Measurements from ENCODE around the gene WSB1.
A peak's percentile ranks its signal among the peaks of the same experiment; 100 is the strongest.
"Not testable (repeated sequence)": the region's sequence is repeated elsewhere in the genome, so short reads cannot be mapped to it uniquely, and the experiment has no call there.

Gene WSB1, protein sequence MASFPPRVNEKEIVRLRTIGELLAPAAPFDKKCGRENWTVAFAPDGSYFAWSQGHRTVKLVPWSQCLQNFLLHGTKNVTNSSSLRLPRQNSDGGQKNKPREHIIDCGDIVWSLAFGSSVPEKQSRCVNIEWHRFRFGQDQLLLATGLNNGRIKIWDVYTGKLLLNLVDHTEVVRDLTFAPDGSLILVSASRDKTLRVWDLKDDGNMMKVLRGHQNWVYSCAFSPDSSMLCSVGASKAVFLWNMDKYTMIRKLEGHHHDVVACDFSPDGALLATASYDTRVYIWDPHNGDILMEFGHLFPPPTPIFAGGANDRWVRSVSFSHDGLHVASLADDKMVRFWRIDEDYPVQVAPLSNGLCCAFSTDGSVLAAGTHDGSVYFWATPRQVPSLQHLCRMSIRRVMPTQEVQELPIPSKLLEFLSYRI

GRCh38 chr17:27293898-27294688 lies at the start of gene WSB1:
Gene WSB1 (plus strand): TSS chr17:27294114. CDS start chr17:27294396, 282 bp downstream.
- peak; percentile 93 for DNase-seq

- peak; percentile 88 for DNase-seq
Measured at GRCh38 chr17:27244491-27245223, 49.3 kb upstream of the WSB1 start.

DNA sequence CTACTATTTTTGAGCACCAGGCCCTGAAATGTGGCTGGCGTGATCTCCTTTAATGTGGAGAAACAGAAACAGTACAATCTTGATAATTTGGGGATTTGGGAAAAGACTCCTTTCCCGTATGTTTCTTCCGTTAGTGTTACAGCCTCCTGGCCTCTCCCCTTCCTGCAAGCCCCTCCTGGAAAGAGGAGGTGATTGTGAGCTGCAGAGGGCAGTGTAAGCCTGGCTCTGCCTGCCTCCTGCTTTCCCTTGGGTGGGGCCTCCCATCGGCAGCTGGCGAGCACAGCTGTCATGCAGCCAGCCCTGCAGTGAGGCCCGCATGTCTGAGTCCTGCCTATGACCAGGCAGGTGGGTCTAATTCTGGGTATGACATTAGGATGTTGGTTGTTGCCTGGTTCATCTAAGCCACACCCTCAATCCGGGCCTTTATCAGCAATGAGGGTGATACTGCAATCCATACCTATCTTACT lies 48.7 kb upstream of the WSB1 start:
- DNase-seq, result peak; percentile 73

DNA sequence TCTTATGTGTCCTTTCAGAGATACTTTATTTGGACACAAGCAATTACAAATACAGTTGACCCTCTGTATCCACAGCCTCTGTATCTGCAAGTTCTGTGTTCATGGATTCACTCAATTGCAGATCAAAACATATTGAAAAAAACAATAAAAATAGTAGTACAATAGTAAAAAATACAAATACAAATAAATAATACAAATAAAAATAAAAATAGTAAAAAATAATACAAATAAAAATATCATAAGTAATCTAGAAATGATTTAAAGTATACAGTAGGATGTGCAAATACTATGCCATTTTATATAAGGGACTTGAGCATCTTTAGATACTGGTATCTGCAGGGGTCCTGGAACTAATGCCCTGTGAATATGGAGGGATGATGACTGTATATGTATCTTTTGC lies 47.4 kb upstream of the WSB1 start:
- DNase-seq, result no peak

DNA sequence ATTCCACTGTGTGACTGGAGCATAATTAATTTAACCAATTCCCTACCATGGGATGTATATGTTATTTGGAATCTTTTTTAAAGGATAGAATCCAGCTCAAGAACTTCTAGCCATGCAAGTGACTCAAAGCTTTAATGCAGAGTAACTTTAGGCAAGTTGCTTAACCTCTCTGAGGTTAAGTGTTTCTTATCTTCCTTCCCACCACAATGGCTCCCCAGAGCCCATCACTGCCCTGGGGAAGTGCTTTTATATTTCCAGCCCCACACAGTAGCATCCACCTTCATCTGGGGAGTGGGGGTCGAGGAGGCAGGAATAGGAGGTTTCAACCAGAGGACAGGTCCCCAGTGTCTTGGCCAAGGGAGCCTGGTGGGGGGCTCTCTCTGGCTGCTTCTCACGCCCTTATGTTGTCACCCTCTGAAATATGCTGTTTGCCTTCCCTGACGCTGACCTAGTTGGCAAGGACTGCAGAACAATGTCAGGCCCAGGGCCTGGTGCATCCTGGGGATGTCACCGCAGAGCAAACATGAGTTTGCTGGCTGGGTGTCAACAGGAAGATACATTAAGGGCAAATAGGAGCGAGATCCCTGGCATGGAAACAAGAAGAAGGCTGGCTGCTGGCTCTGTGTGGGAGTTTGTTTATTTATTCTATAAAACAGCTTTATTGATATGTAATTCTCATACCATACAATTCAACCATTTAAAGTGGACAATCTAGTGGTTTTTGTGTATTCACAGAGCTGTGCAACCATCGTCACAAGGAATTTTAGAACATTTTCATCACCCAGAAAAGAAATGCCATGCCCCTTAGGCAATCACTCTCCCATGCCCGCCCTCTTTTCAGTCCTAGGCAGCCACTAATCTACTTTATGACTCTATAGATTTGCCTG lies 46.6 kb upstream of the WSB1 start:
- DNase-seq, result peak; percentile 36

GRCh38 chr17:27247958-27248342 lies 46.0 kb upstream of the WSB1 start:
- DNase-seq, result no peak

DNA sequence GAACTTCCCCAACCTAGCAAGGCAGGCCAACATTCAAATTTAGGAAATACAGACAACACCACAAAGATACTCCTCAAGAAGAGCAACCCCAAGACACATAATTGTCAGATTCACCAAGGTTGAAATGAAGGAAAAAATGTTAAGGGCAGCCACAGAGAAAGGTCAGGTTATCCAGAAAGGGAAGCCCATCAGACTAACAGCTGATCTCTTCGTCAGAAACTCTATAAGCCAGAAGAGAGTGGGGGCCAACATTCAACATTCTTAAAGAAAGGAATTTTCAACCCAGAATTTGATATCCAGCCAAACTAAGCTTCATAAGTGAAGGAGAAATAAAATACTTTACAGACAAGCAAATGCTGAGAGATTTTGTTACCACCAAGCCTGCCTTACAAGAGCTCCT lies 43.1 kb upstream of the WSB1 start:
- DNase-seq, result not testable (repeated sequence)

DNA sequence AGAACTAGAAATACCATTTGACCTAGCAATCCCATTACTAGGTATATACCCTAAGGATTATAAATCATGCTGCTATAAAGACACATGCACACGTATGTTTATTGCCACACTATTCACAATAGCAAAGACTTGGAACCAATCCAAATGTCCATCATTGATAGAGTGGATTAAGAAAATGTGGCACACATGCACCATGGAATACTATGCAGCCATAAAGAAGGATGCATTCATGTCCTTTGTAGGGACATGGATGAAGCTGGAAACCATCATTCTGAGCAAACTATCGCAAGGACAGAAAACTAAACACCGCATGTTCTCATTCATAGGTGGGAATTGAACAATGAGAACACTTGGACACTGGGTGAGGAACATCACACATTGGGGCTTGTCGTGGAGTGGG lies 39.1 kb upstream of the WSB1 start:
- not testable (repeated sequence) for DNase-seq

DNA sequence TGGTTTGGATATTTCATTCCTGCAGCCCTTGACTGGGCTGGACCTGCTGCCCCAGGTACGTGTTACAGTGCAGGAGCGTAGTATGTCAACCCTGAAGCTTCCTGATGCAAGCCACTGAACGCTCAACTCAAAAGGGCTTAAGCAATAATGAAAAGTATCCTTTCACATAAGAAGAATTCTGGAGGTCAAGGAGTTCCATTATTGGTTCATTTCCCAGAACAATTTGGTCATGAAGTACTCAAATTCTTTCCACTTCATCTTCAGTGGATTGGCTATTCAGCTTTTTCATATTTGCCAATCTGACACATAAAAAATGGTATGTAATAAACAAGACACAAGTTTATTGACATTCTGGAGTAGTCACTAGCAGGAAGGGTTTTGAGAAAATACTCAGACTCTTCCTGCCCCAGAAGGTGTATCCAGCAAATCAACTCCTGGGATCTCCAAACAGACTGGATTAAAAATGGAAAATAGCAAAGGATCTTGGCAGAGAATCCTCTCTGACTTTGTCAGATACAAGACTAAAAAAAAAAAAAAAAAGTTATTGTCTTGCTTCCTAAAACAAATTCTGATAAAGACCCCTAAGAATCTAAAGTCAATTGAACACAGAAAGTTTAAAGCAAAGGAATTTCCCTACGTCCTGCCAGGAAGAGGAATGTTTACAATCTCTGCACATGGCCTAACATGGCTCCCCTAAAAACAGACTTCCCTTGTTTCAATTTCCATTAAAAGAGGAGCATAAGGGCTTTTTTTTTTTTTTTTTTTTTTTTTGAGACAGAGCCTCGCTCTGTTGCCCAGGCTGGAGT lies 37.5 kb upstream of the WSB1 start:
- DNase-seq, result peak; percentile 45

- DNase-seq, result no peak
Measured at GRCh38 chr17:27257031-27257357, 36.9 kb upstream of the WSB1 start.

GRCh38 chr17:27259356-27259755 lies 34.6 kb upstream of the WSB1 start:
- no peak for DNase-seq

DNA sequence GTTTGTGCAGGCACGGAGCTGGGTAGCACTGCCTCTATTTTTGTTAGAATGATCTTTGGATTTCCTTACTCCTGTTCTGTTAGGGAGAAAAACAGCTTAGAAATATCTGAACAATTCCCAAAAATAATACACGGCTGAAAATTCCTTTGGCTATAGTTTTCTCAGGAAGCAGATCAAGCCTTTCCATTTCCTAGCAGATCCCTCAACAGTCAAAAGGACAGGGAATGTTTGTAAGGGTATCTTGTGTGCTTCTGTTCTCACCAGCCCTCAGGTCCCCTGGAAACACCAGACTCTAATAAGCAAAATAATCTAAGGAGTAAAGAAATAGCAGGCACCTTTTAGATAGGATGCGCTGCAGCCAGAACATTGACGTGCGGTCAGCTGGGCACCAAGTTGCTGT lies 30.5 kb upstream of the WSB1 start:
- no peak for DNase-seq

GRCh38 chr17:27264068-27264812 lies 29.7 kb upstream of the WSB1 start:
- DNase-seq, result no peak

- DNase-seq, result no peak
Measured at GRCh38 chr17:27265333-27265732, 28.6 kb upstream of the WSB1 start.

DNA sequence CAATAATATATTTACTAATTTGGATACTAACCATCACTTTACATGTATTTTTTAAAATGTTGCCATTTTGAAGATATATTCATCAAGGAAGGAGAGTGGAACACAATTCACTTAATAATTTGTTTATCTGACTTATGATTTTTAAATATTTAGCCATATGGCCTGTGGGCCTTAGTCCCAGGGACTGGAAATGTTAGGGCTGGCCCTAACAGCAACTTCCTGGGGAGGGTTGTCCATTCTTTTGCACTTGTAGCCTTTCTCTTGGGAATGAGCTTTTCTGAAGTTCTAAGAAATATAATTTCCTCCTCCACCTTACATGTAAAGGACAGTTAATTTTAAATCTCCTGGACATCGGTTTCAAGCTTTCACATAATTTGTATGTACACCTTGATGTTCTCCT lies 27.7 kb upstream of the WSB1 start:
- no peak for DNase-seq

DNA sequence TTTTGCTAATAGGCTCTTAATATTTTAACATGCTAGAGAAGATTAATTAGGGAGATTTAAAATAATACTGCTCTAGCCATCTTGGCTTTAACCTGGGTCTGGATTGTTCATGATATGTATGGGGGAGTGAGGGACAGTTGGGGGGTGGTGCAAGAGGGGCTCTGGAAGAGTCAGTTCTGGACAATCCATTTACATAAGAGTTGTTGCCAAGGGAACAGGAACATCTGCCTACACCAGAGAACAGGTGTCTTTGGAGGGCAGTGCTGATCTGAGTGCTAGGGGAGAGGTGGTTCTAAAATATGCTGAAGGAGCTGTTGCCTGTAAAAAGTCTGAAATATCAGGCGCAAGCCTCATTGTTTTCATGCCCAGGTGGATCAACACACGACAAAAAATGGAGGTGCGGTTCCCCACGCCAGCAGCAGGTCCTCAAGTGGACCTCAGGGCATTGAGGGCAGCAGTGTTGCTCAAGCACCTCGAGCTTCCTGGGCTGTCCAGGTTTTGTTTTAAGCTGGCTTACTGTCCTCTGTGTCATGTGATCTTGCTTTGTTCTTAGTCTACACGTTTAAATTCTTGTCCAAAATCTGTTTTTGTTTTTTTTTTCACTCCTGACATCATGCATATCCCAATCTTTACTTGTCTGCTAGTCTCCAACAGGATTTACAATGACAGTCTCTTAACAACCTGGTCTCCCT lies 25.4 kb upstream of the WSB1 start:
- no peak for DNase-seq

GRCh38 chr17:27269201-27269600 lies 24.7 kb upstream of the WSB1 start:
- DNase-seq, result no peak

DNA sequence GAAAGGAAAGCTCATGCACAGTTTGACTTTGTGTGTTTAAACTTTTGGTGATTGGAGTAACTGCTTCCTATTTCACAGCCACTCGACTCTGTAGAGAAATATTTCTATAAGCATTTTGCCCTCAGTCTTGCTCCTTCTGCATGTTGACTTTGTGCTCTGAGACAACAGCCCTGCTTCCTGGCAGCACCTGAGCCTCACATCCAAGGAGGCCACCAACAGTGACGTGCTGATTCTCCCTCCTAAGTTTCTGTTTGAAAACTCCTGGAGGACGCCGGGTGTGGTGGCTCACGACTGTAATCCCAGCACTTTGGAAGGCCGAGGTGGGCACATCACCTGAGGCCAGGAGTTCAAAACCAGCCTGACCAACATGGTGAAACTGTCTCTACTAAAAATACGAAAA lies 23.9 kb upstream of the WSB1 start:
- no peak for DNase-seq

DNA sequence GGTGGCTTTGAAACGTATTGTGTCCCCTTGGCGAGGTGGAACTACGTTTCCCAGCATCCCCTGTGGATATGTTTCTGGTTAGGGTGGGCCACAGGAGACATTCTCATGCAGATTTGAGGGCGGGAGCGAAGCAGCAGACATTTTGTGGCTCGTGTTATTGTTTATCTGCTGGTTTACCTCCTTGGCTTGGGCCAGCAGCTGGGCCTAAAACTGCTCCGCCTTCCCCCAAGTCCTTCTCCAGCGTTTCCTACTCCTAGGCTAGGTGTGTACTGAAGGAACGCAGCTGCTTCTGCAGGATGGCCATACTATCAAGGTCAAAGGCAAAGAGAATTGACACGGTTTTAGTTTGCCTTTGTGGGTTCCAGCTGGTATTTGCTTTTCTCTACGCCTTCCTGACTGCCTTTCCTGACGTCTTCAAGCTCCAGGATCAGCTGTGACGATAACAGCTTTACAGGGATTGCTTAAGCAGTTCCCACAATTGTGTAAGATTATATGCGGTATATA lies 17.2 kb upstream of the WSB1 start:
- DNase-seq, result no peak

- not testable (repeated sequence) for DNase-seq
Measured at GRCh38 chr17:27279132-27279531, 14.8 kb upstream of the WSB1 start.

Measured in fibroblast of skin of right biceps (primary cell).